Measurements from ENCODE around the gene ZC3HAV1L. TPM values are rescaled to one million over a fixed set of nuclear protein-coding genes. Genes with fewer than 3 reads are reported as not detected.
A peak's percentile ranks its signal among the peaks of the same experiment; 100 is the strongest.

ZC3HAV1L gene
- total and polyA plus RNA-seq, 2 of the 8 experiments (the other 6 are each of a cell fraction or from before 2014, with no cell fraction given) = 5.2 to 7.0 TPM

DNA sequence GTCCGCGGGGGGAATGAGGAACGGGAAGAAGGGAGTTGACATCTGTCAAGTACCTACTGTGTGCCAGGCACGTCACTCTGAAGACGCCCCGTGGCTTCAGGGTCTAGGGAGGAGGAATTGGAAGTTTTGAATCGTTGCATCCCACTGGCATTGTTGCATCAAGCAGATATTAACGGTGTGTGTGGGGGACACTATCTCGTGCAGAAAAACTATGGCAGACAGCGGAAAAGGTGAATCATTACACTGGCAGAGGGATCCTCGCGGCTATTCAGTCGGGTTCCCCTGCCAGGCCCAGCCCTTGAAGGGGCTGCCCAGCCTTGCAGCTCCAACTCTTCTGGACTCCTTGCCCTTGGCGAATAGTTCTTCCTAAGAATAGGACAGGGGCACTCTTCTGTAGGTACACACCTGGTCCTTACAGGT is 53.6 kb downstream of the ZC3HAV1L start:
- H2BK120ac ChIP-seq (replicated peaks; ENCODE audit: low read depth, low read length) = no peak overlapping the region
- peaks cover 0 to 4% of the 10 kb centered on the region in 2 experiments for H4K20me1 ChIP-seq (replicated peaks in 1 of 2; ENCODE audit: control insufficient read depth in 1 of 2, insufficient read depth in 2 of 2, low read length in 2 of 2)
- H4K8ac ChIP-seq (ENCODE audit: extremely low read depth, insufficient read depth, low read length) = no peak overlapping the region
- peak overlapping the region; percentile 57 to 80 (median 62) for H3K4me3 ChIP-seq (ENCODE audit: extremely low read depth in 1 of 4, insufficient read depth in 2 of 4, low read depth in 3 of 4, low read length in 4 of 4)
- H3K9ac ChIP-seq (replicated peaks in 1 of 4; ENCODE audit: extremely low read depth in 1 of 4, low read depth in 3 of 4, low read length in 3 of 4) = peak overlapping the region in 2 of 4 experiments; percentile 54 to 58; a peak in 2 of 7 replicates
- H3K27me3 ChIP-seq (replicated peaks in 1 of 4; ENCODE audit: control insufficient read depth in 3 of 4, extremely low read depth in 1 of 4, insufficient read depth in 3 of 4, low read length in 3 of 4) = peaks cover 0 to 19% (median 8%) of the 10 kb centered on the region in 4 experiments; a peak in 4 of 7 replicates
- no peak overlapping the region for H2BK20ac ChIP-seq (ENCODE audit: low read length)
- no peak overlapping the region for H2BK5ac ChIP-seq (ENCODE audit: low read depth, low read length)
- H3K4me1 ChIP-seq (replicated peaks in 1 of 4; ENCODE audit: control insufficient read depth in 3 of 4, insufficient read depth in 4 of 4, low read length in 3 of 4) = peaks cover 2 to 13% (median 9%) of the 10 kb centered on the region in 4 experiments; a peak in 6 of 7 replicates
- no peak overlapping the region for H3K4ac ChIP-seq (replicated peaks; ENCODE audit: insufficient read length, low read depth, low read length)
- H3K79me2 ChIP-seq (ENCODE audit: control insufficient read depth in 1 of 2, insufficient read depth in 2 of 2, low read length in 2 of 2) = peaks cover 0 to 32% of the 10 kb centered on the region in 2 experiments; a peak in 2 of 4 replicates
- peak in 1 of 2 experiments; percentile 58 for DNase-seq (ENCODE audit: low read depth in 1 of 2, low spot score in 2 of 2)
- 0 out of 2 replicates have a peak overlapping the region, but pooled peaks have one; percentile 50 for H2BK12ac ChIP-seq (ENCODE audit: low read depth, low read length)
- 0 out of 2 replicates have a peak, but pooled peaks cover 3% of the 10 kb centered on the region for H3K79me1 ChIP-seq (ENCODE audit: low read depth, low read length)
- H2AFZ ChIP-seq (ENCODE audit: low read length) = peak overlapping the region; percentile 54
- no peak overlapping the region for H2BK15ac ChIP-seq (ENCODE audit: low read length)
- no peak overlapping the region for H3K23ac ChIP-seq (ENCODE audit: insufficient read length)
- H3K23me2 ChIP-seq (ENCODE audit: low read depth, low read length) = peaks cover 11% of the 10 kb centered on the region
- ChIA-PET POLR2A (ENCODE audit: partially characterized antibody) (interaction anchor here (0.9 to 3.5 kb wide), 3 partner anchors 11 to 62 kb away, joined by 3 to 14 read pairs (median 3); no protein-coding TSS in a partner anchor), CTCF (ENCODE audit: partially characterized antibody) (interaction anchor here (0.6 to 1.5 kb wide), 5 partner anchors 14 to 1303 kb away, joined by 3 to 6 read pairs (median 3); no protein-coding TSS in a partner anchor)
- H3K14ac ChIP-seq (ENCODE audit: insufficient read length) = no peak overlapping the region
- H4K5ac ChIP-seq (ENCODE audit: insufficient read length, low read depth, low read length) = no peak overlapping the region
- no peaks in the 10 kb centered on the region for H3K9me3 ChIP-seq (ENCODE audit: insufficient read depth in 2 of 2, low read depth in 1 of 2, low read length in 1 of 2)
- TF ChIP-seq CREB1 (IDR thresholded peaks at IDR 0.05) (peak; percentile 17; the same call in 1 of the 2 replicates), SIN3A (conservative IDR thresholded peaks at IDR 0.05 in 1 of 2, IDR thresholded peaks at IDR 0.05 in 1 of 2; ENCODE audit: low read depth in 1 of 2, low read length in 2 of 2) (0 out of 4 replicates have a peak, but pooled peaks of 1 of the 2 experiments have one; percentile 79), KDM4A (IDR thresholded peaks at IDR 0.05; ENCODE audit: low read depth, low read length, severe bottlenecking) (no peak)
- no peak overlapping the region for H3K18ac ChIP-seq (ENCODE audit: extremely low read depth, low read length)
- H3K27ac ChIP-seq (ENCODE audit: low read depth, low read length) = no peak overlapping the region
- H3K36me3 ChIP-seq (ENCODE audit: control insufficient read depth in 2 of 4, insufficient read depth in 4 of 4, low read length in 3 of 4) = no peaks in the 10 kb centered on the region
- peak overlapping the region; percentile 97 to 98 for H3K4me2 ChIP-seq (ENCODE audit: insufficient read depth in 1 of 2, low read depth in 2 of 2, low read length in 2 of 2)
- 40% methylated on average over 14 of the region's 14 CpGs; no CpG with 5 or more reads in 1 of the 2 experiments for whole genome bisulfite sequencing, 2 experiments (ENCODE audit: extremely low coverage in 1 of 2, insufficient coverage in 1 of 2, insufficient read length in 1 of 2, insufficient replicate concordance in 2 of 2, low coverage in 1 of 2, low lambda C conversion rate in 2 of 2, missing lambda C conversion rate in 1 of 2)
- no peak for FAIRE-seq
- H4K91ac ChIP-seq (replicated peaks; ENCODE audit: insufficient read length, low read length) = no peak overlapping the region
- no peak overlapping the region for H3K56ac ChIP-seq (replicated peaks; ENCODE audit: insufficient read length, low read depth, low read length)
- no peak overlapping the region for H2AK5ac ChIP-seq (ENCODE audit: low read depth, low read length)
